ENCODE measurements around the gene KCNIP4. TPM values are rescaled to one million over a fixed set of nuclear protein-coding genes. Genes with fewer than 3 reads are reported as not detected.

Gene KCNIP4
- total RNA-seq, 2 donors from 2014 or later: 1.2 TPM; not detected in 1

DNA sequence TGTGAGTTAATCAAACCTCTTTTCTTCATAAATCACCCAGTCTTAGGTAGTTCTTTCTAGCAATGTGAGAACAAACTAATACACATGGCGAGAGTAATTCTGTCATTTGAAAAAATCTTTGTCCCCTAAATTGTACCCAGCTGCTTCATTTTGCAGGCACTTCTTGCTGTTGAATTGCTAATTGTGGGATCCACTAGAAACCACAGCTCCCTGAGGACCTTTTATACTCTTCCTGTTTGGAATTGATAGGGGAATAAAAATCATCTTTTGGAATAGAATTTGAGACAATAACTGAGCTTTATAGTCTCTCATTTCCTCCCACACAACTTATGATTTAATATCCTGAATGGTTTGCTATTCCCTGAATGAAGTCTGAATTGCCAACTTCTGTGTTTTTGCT is 1078.1 kb downstream of the KCNIP4 start:
- H3K27me3 ChIP-seq (replicated peaks; ENCODE audit: insufficient read depth): no peaks in the 10 kb centered on the region
- DNase-seq (ENCODE audit: low spot score): no peak
- H3K9me3 ChIP-seq: no peaks in the 10 kb centered on the region
- no peak for TF ChIP-seq POLR2AphosphoS5 (IDR thresholded peaks at IDR 0.05)
- TF ChIP-seq POLR2A (IDR thresholded peaks at IDR 0.05): no peak
- TF ChIP-seq, protein P1, sequence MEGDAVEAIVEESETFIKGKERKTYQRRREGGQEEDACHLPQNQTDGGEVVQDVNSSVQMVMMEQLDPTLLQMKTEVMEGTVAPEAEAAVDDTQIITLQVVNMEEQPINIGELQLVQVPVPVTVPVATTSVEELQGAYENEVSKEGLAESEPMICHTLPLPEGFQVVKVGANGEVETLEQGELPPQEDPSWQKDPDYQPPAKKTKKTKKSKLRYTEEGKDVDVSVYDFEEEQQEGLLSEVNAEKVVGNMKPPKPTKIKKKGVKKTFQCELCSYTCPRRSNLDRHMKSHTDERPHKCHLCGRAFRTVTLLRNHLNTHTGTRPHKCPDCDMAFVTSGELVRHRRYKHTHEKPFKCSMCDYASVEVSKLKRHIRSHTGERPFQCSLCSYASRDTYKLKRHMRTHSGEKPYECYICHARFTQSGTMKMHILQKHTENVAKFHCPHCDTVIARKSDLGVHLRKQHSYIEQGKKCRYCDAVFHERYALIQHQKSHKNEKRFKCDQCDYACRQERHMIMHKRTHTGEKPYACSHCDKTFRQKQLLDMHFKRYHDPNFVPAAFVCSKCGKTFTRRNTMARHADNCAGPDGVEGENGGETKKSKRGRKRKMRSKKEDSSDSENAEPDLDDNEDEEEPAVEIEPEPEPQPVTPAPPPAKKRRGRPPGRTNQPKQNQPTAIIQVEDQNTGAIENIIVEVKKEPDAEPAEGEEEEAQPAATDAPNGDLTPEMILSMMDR (IDR thresholded peaks at IDR 0.05): no peak
- no peak overlapping the region for H3K27ac ChIP-seq
- no peak overlapping the region for H3K4me3 ChIP-seq
- H3K36me3 ChIP-seq: no peaks in the 10 kb centered on the region
- H3K4me1 ChIP-seq (replicated peaks): no peaks in the 10 kb centered on the region
- intact Hi-C loops (cut with DNase I): no loop called here
- 62% methylated on average over 1 of the region's 1 CpG for WGBS

DNA sequence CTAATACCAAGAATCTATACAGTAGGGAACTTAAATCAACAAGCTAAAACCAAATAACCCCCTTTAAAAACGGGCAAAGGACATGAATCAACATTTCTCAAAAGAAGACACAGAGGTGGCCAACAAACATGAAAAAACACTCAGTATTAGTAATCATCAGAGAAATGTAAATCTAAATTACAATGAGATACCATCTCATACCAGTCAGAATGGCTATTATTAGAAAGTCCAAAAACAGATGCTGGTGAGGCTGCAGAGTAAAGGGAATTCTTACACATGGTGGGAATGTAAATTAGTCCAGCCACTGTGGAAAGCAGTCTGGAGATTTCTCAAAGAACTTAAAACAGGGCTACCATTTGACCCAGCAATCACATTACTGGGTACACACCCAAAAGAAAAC is 1080.5 kb downstream of the KCNIP4 start:
- intact Hi-C loops (cut with DNase I): no loop called here
- no peaks in the 10 kb centered on the region for H3K27me3 ChIP-seq (replicated peaks; ENCODE audit: insufficient read depth)
- WGBS: 42% methylated on average over 1 of the region's 1 CpG
- H3K9me3 ChIP-seq: no peaks in the 10 kb centered on the region
- no peak for DNase-seq (ENCODE audit: low spot score)
- no peak overlapping the region for H3K27ac ChIP-seq
- no peak for TF ChIP-seq POLR2AphosphoS5 (IDR thresholded peaks at IDR 0.05)
- no peak for TF ChIP-seq POLR2A (IDR thresholded peaks at IDR 0.05)
- TF ChIP-seq, protein P1 (IDR thresholded peaks at IDR 0.05): no peak
- H3K4me1 ChIP-seq (replicated peaks): no peaks in the 10 kb centered on the region
- H3K36me3 ChIP-seq: no peaks in the 10 kb centered on the region
- H3K4me3 ChIP-seq: no peak overlapping the region

DNA sequence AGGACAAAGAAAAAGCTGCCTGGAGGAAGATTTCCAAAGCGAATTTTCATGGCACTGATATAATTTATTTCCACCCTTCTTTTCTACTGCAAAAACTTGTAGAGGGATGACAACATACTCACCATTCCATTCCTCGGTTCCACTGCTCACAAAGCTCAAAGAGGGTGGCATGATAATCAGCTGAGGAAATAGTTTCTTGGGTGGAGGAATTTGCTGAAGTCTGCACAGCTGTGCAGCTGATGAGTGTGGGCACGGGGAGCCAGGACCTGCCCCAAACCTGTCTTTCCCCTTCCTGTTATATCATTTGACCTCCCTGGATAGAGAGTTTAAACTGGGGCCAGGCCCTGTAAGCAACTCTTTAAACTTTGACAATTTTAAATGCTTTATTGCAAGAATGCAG is 1087.7 kb downstream of the KCNIP4 start:
- WGBS: 56% methylated on average over 3 of the region's 3 CpGs
- Histone ChIP-seq H3K27ac (no peak overlapping the region), H3K4me3 (no peak overlapping the region), H3K27me3 (replicated peaks; ENCODE audit: insufficient read depth) (no peaks in the 10 kb centered on the region), H3K36me3 (no peaks in the 10 kb centered on the region), H3K9me3 (no peaks in the 10 kb centered on the region), H3K4me1 (replicated peaks) (no peaks in the 10 kb centered on the region)
- DNase-seq (ENCODE audit: low spot score): no peak
- TF ChIP-seq POLR2AphosphoS5 (IDR thresholded peaks at IDR 0.05): no peak
- TF ChIP-seq POLR2A (IDR thresholded peaks at IDR 0.05): no peak
- TF ChIP-seq, protein P1 (IDR thresholded peaks at IDR 0.05): no peak
- intact Hi-C loops (cut with DNase I): no loop called here

DNA sequence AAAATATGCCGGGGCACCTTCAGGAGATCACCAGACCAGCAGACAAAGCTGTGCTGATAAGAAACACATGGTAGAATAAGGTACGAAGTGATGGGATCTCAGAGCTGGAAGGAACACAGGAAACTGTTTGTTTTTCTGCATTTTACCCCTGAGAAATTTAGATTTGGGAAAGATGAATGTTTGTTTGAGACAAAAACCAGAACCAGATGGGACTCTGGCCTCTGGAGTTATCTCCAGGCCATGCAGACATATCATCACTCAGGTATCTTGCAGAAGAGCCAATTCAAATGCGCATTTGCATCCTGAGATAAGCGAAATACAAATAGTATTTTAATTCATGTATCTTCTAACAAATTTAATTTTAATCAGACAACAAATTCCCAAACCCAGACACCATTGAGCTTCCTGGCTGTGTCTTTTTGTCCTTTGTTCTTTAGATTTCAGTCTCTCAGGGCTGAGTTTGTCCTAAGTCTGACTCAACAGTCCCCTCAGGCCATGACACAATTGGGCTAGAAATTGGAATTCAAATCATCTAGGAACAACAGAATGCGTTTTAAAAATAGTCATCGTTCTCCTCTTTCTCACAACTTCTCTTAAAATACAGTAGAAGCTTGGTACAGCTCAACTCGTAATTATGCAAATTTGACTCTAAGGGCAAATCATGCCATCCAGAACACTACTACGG is 1089.3 kb downstream of the KCNIP4 start:
- TF ChIP-seq, protein P1 (IDR thresholded peaks at IDR 0.05): no peak
- no peak for TF ChIP-seq POLR2AphosphoS5 (IDR thresholded peaks at IDR 0.05)
- no peak for TF ChIP-seq POLR2A (IDR thresholded peaks at IDR 0.05)
- Histone ChIP-seq H3K27ac (no peak overlapping the region), H3K4me1 (replicated peaks) (no peaks in the 10 kb centered on the region), H3K4me3 (no peak overlapping the region), H3K36me3 (no peaks in the 10 kb centered on the region), H3K9me3 (no peaks in the 10 kb centered on the region), H3K27me3 (replicated peaks; ENCODE audit: insufficient read depth) (no peaks in the 10 kb centered on the region)
- no peak for DNase-seq (ENCODE audit: low spot score)
- WGBS: 89% methylated on average over 8 of the region's 8 CpGs
- intact Hi-C loops (cut with DNase I): no loop called here

DNA sequence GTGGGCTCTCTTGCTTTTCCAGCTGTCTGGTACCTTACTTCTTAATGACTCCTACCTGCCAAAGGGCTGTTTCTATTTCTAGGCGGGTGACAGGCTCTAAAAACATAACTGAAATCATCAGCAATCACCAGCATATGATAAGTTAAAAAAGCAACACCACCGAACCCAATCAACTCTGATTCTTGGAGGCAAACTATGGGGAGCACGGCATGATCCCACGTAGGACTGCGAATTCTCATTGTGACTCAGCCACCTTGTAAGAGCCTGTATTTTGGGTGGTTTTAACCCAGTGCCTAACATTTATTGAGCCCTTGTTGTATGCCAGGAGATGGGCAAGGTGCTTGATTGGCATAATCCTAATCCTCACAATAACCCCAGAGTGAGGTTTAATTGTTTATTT is 1091.5 kb downstream of the KCNIP4 start:
- no peak overlapping the region for H3K4me3 ChIP-seq
- no peak overlapping the region for H3K27ac ChIP-seq
- H3K36me3 ChIP-seq: no peaks in the 10 kb centered on the region
- no peaks in the 10 kb centered on the region for H3K4me1 ChIP-seq (replicated peaks)
- 87% methylated on average over 5 of the region's 5 CpGs for WGBS
- no peak for DNase-seq (ENCODE audit: low spot score)
- TF ChIP-seq POLR2AphosphoS5 (IDR thresholded peaks at IDR 0.05) (no peak), POLR2A (IDR thresholded peaks at IDR 0.05) (no peak)
- TF ChIP-seq, protein P1 (IDR thresholded peaks at IDR 0.05): no peak
- no peaks in the 10 kb centered on the region for H3K9me3 ChIP-seq
- intact Hi-C loops (cut with DNase I): no loop called here
- H3K27me3 ChIP-seq (replicated peaks; ENCODE audit: insufficient read depth): no peaks in the 10 kb centered on the region
